Keratinocyte (primary cell): ENCODE measurements around the gene L1CAM. TPM values are rescaled to one million over a fixed set of nuclear protein-coding genes. Genes with fewer than 3 reads are reported as not detected.

Experiments
- DNase-seq: peaks from one replicate; pipeline ENCODE4 v3.0.0-alpha.2; 2011; ENCODE audit warnings: low read depth, missing footprints, low spot score
- FAIRE-seq: peaks from 2 replicates; lab custom pipeline; 2011; peaks lifted over from hg19 to GRCh38; lab: Jason Lieb, UNC
- H2AFZ ChIP-seq: 2 replicates; pipeline ENCODE4 v1.6.0; 2012; ENCODE audit warnings: low read length, control low read depth, inconsistent platforms; ENCODE audit not compliant: control insufficient read depth
- H3K27ac ChIP-seq: 2 replicates; pipeline ENCODE4 v1.5.1; 2011; ENCODE audit warnings: low read length; ENCODE audit not compliant: control insufficient read depth, insufficient read depth
- H3K27me3 ChIP-seq: 3 replicates; pipeline ENCODE4 v1.6.0; 2011; ENCODE audit warnings: low read length; ENCODE audit not compliant: control insufficient read depth, insufficient read depth; ENCODE audit errors: extremely low read depth
- H3K36me3 ChIP-seq, 2 experiments: 2 replicates in 1 of 2; 3 replicates in 1 of 2; pipeline ENCODE4 v1.5.1; 2011; ENCODE audit warnings: low read length in 2 of 2, mild to moderate bottlenecking in 1 of 2; ENCODE audit not compliant: control insufficient read depth in 2 of 2, insufficient read depth in 2 of 2; ENCODE audit errors: extremely low read depth in 1 of 2
- H3K4me1 ChIP-seq: 3 replicates; pipeline ENCODE4 v1.5.1; 2011; ENCODE audit warnings: low read length; ENCODE audit not compliant: control insufficient read depth, insufficient read depth; ENCODE audit errors: extremely low read depth
- H3K4me2 ChIP-seq: 3 replicates; pipeline ENCODE4 v1.6.0; 2011; ENCODE audit warnings: low read depth, low read length; ENCODE audit not compliant: control insufficient read depth, insufficient read depth; ENCODE audit errors: extremely low read depth
- H3K4me3 ChIP-seq, 3 experiments: fragments of 200-600 bp in 1 of 3; sonication (generic) in 1 of 3; 2 replicates in 2 of 3; 3 replicates in 1 of 3; pipeline ENCODE4 v1.5.1; 2011 to 2016; ENCODE audit warnings: low read length in 3 of 3, mild to moderate bottlenecking in 3 of 3, control low read depth in 2 of 3, inconsistent platforms in 1 of 3, low read depth in 1 of 3, mixed read lengths in 1 of 3, mixed run types in 1 of 3, moderate library complexity in 1 of 3; ENCODE audit not compliant: control insufficient read depth in 2 of 3, insufficient read depth in 2 of 3; ENCODE audit errors: extremely low read depth in 1 of 3
- H3K79me2 ChIP-seq: 2 replicates; pipeline ENCODE4 v1.6.0; 2012; ENCODE audit warnings: low read length; ENCODE audit not compliant: control insufficient read depth, insufficient read depth
- H3K9ac ChIP-seq: 3 replicates; pipeline ENCODE4 v1.6.0; 2011; ENCODE audit warnings: low read length; ENCODE audit not compliant: control insufficient read depth, insufficient read depth; ENCODE audit errors: extremely low read depth
- H3K9me1 ChIP-seq: 3 replicates; pipeline ENCODE4 v1.6.0; 2011; ENCODE audit warnings: low read length; ENCODE audit not compliant: control insufficient read depth, insufficient read depth; ENCODE audit errors: extremely low read depth
- H3K9me3 ChIP-seq: 2 replicates; pipeline ENCODE4 v1.5.1; 2012; ENCODE audit warnings: low read depth, low read length; ENCODE audit not compliant: control insufficient read depth
- H4K20me1 ChIP-seq: 3 replicates; pipeline ENCODE4 v1.6.0; 2011; ENCODE audit warnings: low read length; ENCODE audit not compliant: control insufficient read depth, insufficient read depth; ENCODE audit errors: extremely low read depth
- EZH2 ChIP-seq: IDR thresholded peaks from one replicate; pipeline ENCODE4 v1.6.1; 2012; ENCODE audit warnings: inconsistent platforms, mild to moderate bottlenecking, low read length, moderate library complexity
- dilution Hi-C: fragments of 300-500 bp; cut with MboI; formaldehyde crosslinking; loops from one replicate; pipeline ENCODE4 v1.7.0; 2020; ENCODE audit warnings: low sequenced_read_pairs; ENCODE audit not compliant: extremely low pct_ligation_motif_present
- polyA plus RNA-seq, 5 experiments: library from polyadenylated mRNA; depleted of rRNA in 3 of 5; stranded (reverse) in 3 of 5; stranded (forward) in 1 of 5; unstranded in 1 of 5; fragments of >200 nt; gene quantifications; 1 replicate in 1 of 5; 2 replicates in 3 of 5; 3 replicates in 1 of 5; pipeline versions ENCODE4 v1.2.1 to v1.2.3, GENCODE V29; 2011 to 2012; ENCODE audit warnings: missing spikeins in 2 of 5, low read depth in 1 of 5, low replicate concordance in 1 of 5
- TF ChIP-seq, protein P1 (sequence below), 3 experiments: IDR thresholded peaks in 1 of 3; conservative IDR thresholded peaks in 1 of 3; optimal IDR thresholded peaks in 1 of 3; 2 replicates in 2 of 3; 3 replicates in 1 of 3; pipeline versions ENCODE3 to v1.5.1; 2011; ENCODE audit warnings: low read length in 3 of 3, mild to moderate bottlenecking in 3 of 3, moderate library complexity in 2 of 3, control low read depth in 1 of 3, inconsistent platforms in 1 of 3; ENCODE audit not compliant: insufficient read depth in 2 of 3; ENCODE audit errors: extremely low read depth in 1 of 3

The L1CAM gene
- polyA plus RNA-seq, 1 donor (not counting 4 experiments of a cell fraction or from before 2014, with no cell fraction given), result 18.2 TPM

DNA sequence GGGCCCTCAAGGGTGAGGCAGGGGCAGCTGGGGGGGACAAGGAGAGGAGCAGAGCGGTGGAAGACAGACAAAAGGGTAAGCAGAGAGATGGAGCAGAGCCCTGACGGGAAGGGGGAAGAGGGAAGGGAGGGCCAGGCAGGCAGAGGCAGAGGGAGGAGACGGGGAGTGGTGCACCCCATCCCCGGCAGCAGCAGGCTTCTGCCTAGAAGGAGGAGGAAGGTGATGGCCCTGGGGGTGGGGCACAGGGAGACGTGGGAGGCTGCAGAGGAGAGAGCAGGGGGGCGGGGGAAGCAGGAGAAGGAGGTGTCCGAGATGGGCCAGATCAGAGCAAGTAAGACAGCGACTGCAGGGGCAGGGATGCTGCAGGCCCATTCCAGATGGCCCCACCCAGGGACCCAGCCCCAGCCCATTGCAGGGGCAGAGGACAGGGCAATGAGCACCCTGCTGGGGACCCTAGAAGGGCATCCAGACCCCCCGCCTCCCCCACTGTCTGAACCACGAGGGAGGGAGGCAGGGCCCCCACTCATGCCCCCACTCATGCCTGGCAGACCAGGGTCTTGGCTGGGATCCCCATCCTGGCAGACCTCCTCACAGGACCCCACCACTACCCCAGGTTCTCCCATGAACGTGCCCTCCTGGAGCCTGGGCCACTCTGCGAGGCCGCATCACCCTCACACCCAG, 2.7 kb downstream of the L1CAM start:
- Histone ChIP-seq H3K4me1 (peaks cover 3% of the 10 kb centered on the region), H3K9ac (no peak overlapping the region), H3K27ac (no peak overlapping the region), H3K79me2 (no peaks in the 10 kb centered on the region), H4K20me1 (peaks cover 6% of the 10 kb centered on the region), H3K4me2 (no peak overlapping the region), H3K27me3 (peaks cover 45% of the 10 kb centered on the region), H2AFZ (no peak overlapping the region), H3K4me3 (no peak overlapping the region), H3K9me1 (no peaks in the 10 kb centered on the region), H3K9me3 (no peaks in the 10 kb centered on the region), H3K36me3 (no peaks in the 10 kb centered on the region)
- FAIRE-seq (no peak), DNase-seq (no peak)
- dilution Hi-C loops, result no loop called here
- TF ChIP-seq, protein P1, sequence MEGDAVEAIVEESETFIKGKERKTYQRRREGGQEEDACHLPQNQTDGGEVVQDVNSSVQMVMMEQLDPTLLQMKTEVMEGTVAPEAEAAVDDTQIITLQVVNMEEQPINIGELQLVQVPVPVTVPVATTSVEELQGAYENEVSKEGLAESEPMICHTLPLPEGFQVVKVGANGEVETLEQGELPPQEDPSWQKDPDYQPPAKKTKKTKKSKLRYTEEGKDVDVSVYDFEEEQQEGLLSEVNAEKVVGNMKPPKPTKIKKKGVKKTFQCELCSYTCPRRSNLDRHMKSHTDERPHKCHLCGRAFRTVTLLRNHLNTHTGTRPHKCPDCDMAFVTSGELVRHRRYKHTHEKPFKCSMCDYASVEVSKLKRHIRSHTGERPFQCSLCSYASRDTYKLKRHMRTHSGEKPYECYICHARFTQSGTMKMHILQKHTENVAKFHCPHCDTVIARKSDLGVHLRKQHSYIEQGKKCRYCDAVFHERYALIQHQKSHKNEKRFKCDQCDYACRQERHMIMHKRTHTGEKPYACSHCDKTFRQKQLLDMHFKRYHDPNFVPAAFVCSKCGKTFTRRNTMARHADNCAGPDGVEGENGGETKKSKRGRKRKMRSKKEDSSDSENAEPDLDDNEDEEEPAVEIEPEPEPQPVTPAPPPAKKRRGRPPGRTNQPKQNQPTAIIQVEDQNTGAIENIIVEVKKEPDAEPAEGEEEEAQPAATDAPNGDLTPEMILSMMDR (optimal IDR thresholded peaks at IDR 0.05 in 1 of 3, IDR thresholded peaks at IDR 0.05 in 1 of 3, conservative IDR thresholded peaks at IDR 0.05 in 1 of 3; ENCODE audit: extremely low read depth in 1 of 3, insufficient read depth in 2 of 3, low read length in 3 of 3), result no peak
- TF ChIP-seq EZH2, result no peak

DNA sequence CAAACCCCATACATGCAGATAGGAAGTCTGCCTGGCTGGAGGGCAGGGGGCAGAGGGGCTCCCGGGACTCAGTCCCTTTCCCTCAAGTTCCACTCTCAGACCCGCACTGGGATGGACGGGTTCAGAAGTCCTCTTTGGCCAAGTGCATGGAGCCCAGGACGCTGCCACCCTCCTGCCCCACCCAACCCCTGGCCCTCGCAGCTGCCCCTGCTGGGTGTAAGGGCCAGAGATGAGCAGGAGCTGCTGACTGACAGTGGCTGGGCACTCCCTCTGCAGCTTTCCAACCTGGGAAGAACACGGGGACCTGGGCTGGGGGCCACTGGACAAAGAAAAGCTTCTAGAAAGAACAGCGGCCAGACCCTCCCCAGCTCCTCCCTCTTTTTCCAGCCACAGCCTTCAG, 3.4 kb downstream of the L1CAM start:
- peaks cover 3% of the 10 kb centered on the region for H3K4me1 ChIP-seq
- H4K20me1 ChIP-seq, result peaks cover 6% of the 10 kb centered on the region
- no peak overlapping the region for H3K4me3 ChIP-seq
- H3K36me3 ChIP-seq, result no peaks in the 10 kb centered on the region
- no peak overlapping the region for H3K4me2 ChIP-seq
- dilution Hi-C loops, result no loop called here
- TF ChIP-seq EZH2, result no peak
- TF ChIP-seq, protein P1 (optimal IDR thresholded peaks at IDR 0.05 in 1 of 3, IDR thresholded peaks at IDR 0.05 in 1 of 3, conservative IDR thresholded peaks at IDR 0.05 in 1 of 3; ENCODE audit: extremely low read depth in 1 of 3, insufficient read depth in 2 of 3, low read length in 3 of 3), result no peak
- H3K27ac ChIP-seq, result no peak overlapping the region
- FAIRE-seq (no peak), DNase-seq (no peak)
- H3K9me1 ChIP-seq, result no peaks in the 10 kb centered on the region
- no peaks in the 10 kb centered on the region for H3K79me2 ChIP-seq
- H3K27me3 ChIP-seq, result peaks cover 46% of the 10 kb centered on the region
- no peaks in the 10 kb centered on the region for H3K9me3 ChIP-seq
- H2AFZ ChIP-seq, result no peak overlapping the region
- H3K9ac ChIP-seq, result no peak overlapping the region
